Astrocyte (in vitro differentiated cells and primary cell): Measurements from ENCODE around the gene DCST2. TPM values are rescaled to one million over a fixed set of nuclear protein-coding genes. Genes with fewer than 3 reads are reported as not detected.

Experiments
- DNase-seq: peaks from one replicate; pipeline ENCODE4 v3.0.0-alpha.2; 2010; ENCODE audit warnings: low read depth
- FAIRE-seq: peaks from 2 replicates; lab custom pipeline; 2011; peaks lifted over from hg19 to GRCh38; lab: Jason Lieb, UNC
- H2AFZ ChIP-seq: 2 replicates; pipeline ENCODE4 v1.6.0; 2012; ENCODE audit warnings: low read depth, low read length, inconsistent platforms
- H3K27ac ChIP-seq: 2 replicates; pipeline ENCODE4 v1.5.1; 2011; ENCODE audit warnings: low read depth, low read length, inconsistent platforms
- H3K27me3 ChIP-seq: 2 replicates; pipeline ENCODE4 v1.6.0; 2011; ENCODE audit warnings: low read length, inconsistent platforms; ENCODE audit not compliant: insufficient read depth
- H3K36me3 ChIP-seq: 2 replicates; pipeline ENCODE4 v1.5.1; 2011; ENCODE audit warnings: low read length, inconsistent platforms; ENCODE audit not compliant: insufficient read depth
- H3K4me1 ChIP-seq: 2 replicates; pipeline ENCODE4 v1.5.1; 2011; ENCODE audit warnings: low read length, inconsistent platforms; ENCODE audit not compliant: insufficient read depth
- H3K4me2 ChIP-seq: 2 replicates; pipeline ENCODE4 v1.6.0; 2012; ENCODE audit warnings: low read length, inconsistent platforms
- H3K4me3 ChIP-seq: 2 replicates; pipeline ENCODE4 v1.5.1; 2011; ENCODE audit warnings: low read depth, mild to moderate bottlenecking, low read length, inconsistent platforms; ENCODE audit not compliant: insufficient read depth
- H3K79me2 ChIP-seq: 2 replicates; pipeline ENCODE4 v1.6.0; 2012; ENCODE audit warnings: mild to moderate bottlenecking, low read length, inconsistent platforms; ENCODE audit not compliant: insufficient read depth
- H3K9ac ChIP-seq: 2 replicates; pipeline ENCODE4 v1.6.0; 2012; ENCODE audit warnings: mild to moderate bottlenecking, low read length, inconsistent platforms
- H3K9me3 ChIP-seq: 2 replicates; pipeline ENCODE4 v1.5.1; 2012; ENCODE audit warnings: low read depth, mild to moderate bottlenecking, low read length, inconsistent platforms; ENCODE audit not compliant: insufficient read depth
- H4K20me1 ChIP-seq: 2 replicates; pipeline ENCODE4 v1.6.0; 2012; ENCODE audit warnings: low read length, inconsistent platforms; ENCODE audit not compliant: insufficient read depth
- H3K27ac Mint-ChIP-seq: one replicate; pipeline ENCODE4 v1.8.0; 2021; ENCODE audit warnings: mild to moderate bottlenecking, mixed read lengths; ENCODE audit not compliant: unreplicated experiment
- H3K27me3 Mint-ChIP-seq: one replicate; pipeline ENCODE4 v1.8.0; 2021; ENCODE audit warnings: low read depth, mixed read lengths; ENCODE audit not compliant: unreplicated experiment
- H3K36me3 Mint-ChIP-seq: one replicate; pipeline ENCODE4 v1.8.0; 2021; ENCODE audit warnings: low read depth, mixed read lengths; ENCODE audit not compliant: unreplicated experiment
- H3K4me1 Mint-ChIP-seq: one replicate; pipeline ENCODE4 v1.8.0; 2021; ENCODE audit warnings: low read depth, mixed read lengths; ENCODE audit not compliant: unreplicated experiment
- H3K4me3 Mint-ChIP-seq: one replicate; pipeline ENCODE4 v1.8.0; 2021; ENCODE audit warnings: mild to moderate bottlenecking, moderate library complexity, mixed read lengths; ENCODE audit not compliant: unreplicated experiment
- H3K9me3 Mint-ChIP-seq: one replicate; pipeline ENCODE4 v1.8.0; 2021; ENCODE audit warnings: mild to moderate bottlenecking, mixed read lengths; ENCODE audit not compliant: unreplicated experiment
- EZH2 ChIP-seq: IDR thresholded peaks from 2 replicates; pipeline ENCODE4 v1.6.1; 2012; ENCODE audit warnings: mild to moderate bottlenecking, low read length, inconsistent platforms; ENCODE audit not compliant: insufficient read depth
- microRNA-seq: library from miRNA; unstranded; fragments of <30 nt; microRNA quantifications from one replicate; pipeline ENCODE4 v1.2.0, GENCODE V29; 2020
- total RNA-seq: library from RNA; stranded (reverse); gene quantifications from 2 replicates; pipeline ENCODE4 v1.2.1, GENCODE V29; 2021
- TF ChIP-seq, protein P1 (sequence below): IDR thresholded peaks from 2 replicates; pipeline ENCODE4 v1.5.1; 2011; ENCODE audit warnings: low read depth, mild to moderate bottlenecking, inconsistent platforms, low read length, moderate library complexity; ENCODE audit not compliant: insufficient read depth

The DCST2 gene
- total RNA-seq, 1 donor from 2014 or later, result 0.34 TPM

DNA sequence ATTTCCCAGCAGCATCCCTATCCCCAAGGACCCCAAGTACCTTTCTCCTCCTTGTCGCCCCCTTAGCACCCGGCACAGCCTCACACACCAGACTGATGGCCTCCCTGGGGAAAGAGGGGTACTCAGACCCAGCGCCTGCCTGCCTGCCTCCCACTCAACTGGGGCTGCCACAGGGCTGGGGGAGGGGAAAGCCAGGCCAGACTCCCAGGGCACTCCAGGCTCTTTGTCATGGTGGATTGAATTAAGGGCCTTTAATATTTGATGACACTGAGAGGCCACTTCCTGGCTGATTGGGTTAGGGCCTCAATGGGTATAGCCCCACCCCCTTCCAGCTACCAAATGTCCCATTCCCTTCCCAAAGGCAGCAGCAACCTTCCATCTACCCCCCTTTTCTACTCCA, 64.8 kb downstream of the DCST2 start:
- H3K27ac Mint-ChIP-seq, result no peak overlapping the region
- Histone ChIP-seq H3K4me1 (peaks cover 46% of the 10 kb centered on the region), H3K9me3 (no peaks in the 10 kb centered on the region), H3K36me3 (peaks cover 39% of the 10 kb centered on the region), H3K9ac (peak overlapping the region; percentile 91), H3K4me2 (peak overlapping the region; percentile 94), H3K4me3 (peak overlapping the region; percentile 77), H3K27ac (peak overlapping the region; percentile 21), H2AFZ (no peak overlapping the region), H3K27me3 (no peaks in the 10 kb centered on the region), H3K79me2 (peaks cover 75% of the 10 kb centered on the region), H4K20me1 (peaks cover 67% of the 10 kb centered on the region)
- TF ChIP-seq, protein P1, sequence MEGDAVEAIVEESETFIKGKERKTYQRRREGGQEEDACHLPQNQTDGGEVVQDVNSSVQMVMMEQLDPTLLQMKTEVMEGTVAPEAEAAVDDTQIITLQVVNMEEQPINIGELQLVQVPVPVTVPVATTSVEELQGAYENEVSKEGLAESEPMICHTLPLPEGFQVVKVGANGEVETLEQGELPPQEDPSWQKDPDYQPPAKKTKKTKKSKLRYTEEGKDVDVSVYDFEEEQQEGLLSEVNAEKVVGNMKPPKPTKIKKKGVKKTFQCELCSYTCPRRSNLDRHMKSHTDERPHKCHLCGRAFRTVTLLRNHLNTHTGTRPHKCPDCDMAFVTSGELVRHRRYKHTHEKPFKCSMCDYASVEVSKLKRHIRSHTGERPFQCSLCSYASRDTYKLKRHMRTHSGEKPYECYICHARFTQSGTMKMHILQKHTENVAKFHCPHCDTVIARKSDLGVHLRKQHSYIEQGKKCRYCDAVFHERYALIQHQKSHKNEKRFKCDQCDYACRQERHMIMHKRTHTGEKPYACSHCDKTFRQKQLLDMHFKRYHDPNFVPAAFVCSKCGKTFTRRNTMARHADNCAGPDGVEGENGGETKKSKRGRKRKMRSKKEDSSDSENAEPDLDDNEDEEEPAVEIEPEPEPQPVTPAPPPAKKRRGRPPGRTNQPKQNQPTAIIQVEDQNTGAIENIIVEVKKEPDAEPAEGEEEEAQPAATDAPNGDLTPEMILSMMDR, result no peak
- TF ChIP-seq EZH2, result no peak
- peaks cover 13% of the 10 kb centered on the region for H3K36me3 Mint-ChIP-seq
- DNase-seq (no peak), FAIRE-seq (no peak)
- peak overlapping the region; percentile 93 for H3K4me3 Mint-ChIP-seq
- H3K9me3 Mint-ChIP-seq, result no peaks in the 10 kb centered on the region
- H3K4me1 Mint-ChIP-seq, result peaks cover 34% of the 10 kb centered on the region
- no peaks in the 10 kb centered on the region for H3K27me3 Mint-ChIP-seq

Small RNA genes within 50 kb of the gene (microRNA-seq; reads per million reads assigned to microRNA genes)
- gene MIR4258, result not detected

Other genes with a start within 250 kb of the DCST2 start
- 0.46 and 0.66 TPM in 2 replicates for gene KCNN3, start 163.5 kb downstream of the DCST2 start, total RNA-seq
- 15.5 and 15.6 TPM in 2 replicates for gene PMVK, start 97.1 kb downstream of the DCST2 start, total RNA-seq
- gene PBXIP1, start 77.7 kb downstream of the DCST2 start, total RNA-seq, result 89.2 and 96.4 TPM in 2 replicates
- 20.0 and 21.8 TPM in 2 replicates for gene PYGO2, start 72.0 kb downstream of the DCST2 start, total RNA-seq
- 391 and 397 TPM in 2 replicates for gene SHC1, start 63.0 kb downstream of the DCST2 start, total RNA-seq
- gene CKS1B, start 59.1 kb downstream of the DCST2 start, total RNA-seq, result 36.5 and 37.9 TPM in 2 replicates
- 46.6 and 51.5 TPM in 2 replicates for gene FLAD1, start 50.4 kb downstream of the DCST2 start, total RNA-seq
- 0.99 TPM in 1 of 2 replicates, not detected in the other for gene LENEP, start 40.2 kb downstream of the DCST2 start, total RNA-seq
- gene ZBTB7B, start 31.0 kb downstream of the DCST2 start, total RNA-seq, result 46.1 and 47.5 TPM in 2 replicates
- not detected in 2 replicates for gene DCST1, start within 50 bp of the DCST2 start, total RNA-seq
- 66.8 and 68.3 TPM in 2 replicates for gene ADAM15, start 17.5 kb upstream of the DCST2 start, total RNA-seq
- 11.8 TPM in 2 replicates for gene EFNA4, start 30.0 kb upstream of the DCST2 start, total RNA-seq
- 2.9 and 3.4 TPM in 2 replicates for gene EFNA3, start 45.1 kb upstream of the DCST2 start, total RNA-seq
- gene EFNA1, start 94.1 kb upstream of the DCST2 start, total RNA-seq, result 11.3 and 16.4 TPM in 2 replicates
- 22.8 and 25.4 TPM in 2 replicates for gene SLC50A1, start 102.1 kb upstream of the DCST2 start, total RNA-seq
- 31.0 and 36.2 TPM in 2 replicates for gene DPM3, start 106.8 kb upstream of the DCST2 start, total RNA-seq
- gene KRTCAP2, start 139.5 kb upstream of the DCST2 start, total RNA-seq, result 161 TPM in 2 replicates
- 13.2 and 13.6 TPM in 2 replicates for gene TRIM46, start 140.1 kb upstream of the DCST2 start, total RNA-seq
- 153 and 162 TPM in 2 replicates for gene THBS3, start 174.1 kb upstream of the DCST2 start, total RNA-seq
- gene MTX1, start 174.9 kb upstream of the DCST2 start, total RNA-seq, result 39.8 and 41.8 TPM in 2 replicates
- gene ENTREP3, start 221.7 kb upstream of the DCST2 start, total RNA-seq, result 51.1 and 51.7 TPM in 2 replicates
- gene SCAMP3, start 228.6 kb upstream of the DCST2 start, total RNA-seq, result 68.9 and 70.3 TPM in 2 replicates
- gene CLK2, start 239.7 kb upstream of the DCST2 start, total RNA-seq, result 31.7 and 36.1 TPM in 2 replicates
- 3.4 and 3.6 TPM in 2 replicates for gene HCN3, start 243.7 kb upstream of the DCST2 start, total RNA-seq